ENCODE results near the gene CCSAP.
A peak's percentile ranks its signal among the peaks of the same experiment; 100 is the strongest.
"Not testable (repeated sequence)": the region's sequence is repeated elsewhere in the genome, so short reads cannot be mapped to it uniquely, and the experiment has no call there.

The CCSAP gene

DNA sequence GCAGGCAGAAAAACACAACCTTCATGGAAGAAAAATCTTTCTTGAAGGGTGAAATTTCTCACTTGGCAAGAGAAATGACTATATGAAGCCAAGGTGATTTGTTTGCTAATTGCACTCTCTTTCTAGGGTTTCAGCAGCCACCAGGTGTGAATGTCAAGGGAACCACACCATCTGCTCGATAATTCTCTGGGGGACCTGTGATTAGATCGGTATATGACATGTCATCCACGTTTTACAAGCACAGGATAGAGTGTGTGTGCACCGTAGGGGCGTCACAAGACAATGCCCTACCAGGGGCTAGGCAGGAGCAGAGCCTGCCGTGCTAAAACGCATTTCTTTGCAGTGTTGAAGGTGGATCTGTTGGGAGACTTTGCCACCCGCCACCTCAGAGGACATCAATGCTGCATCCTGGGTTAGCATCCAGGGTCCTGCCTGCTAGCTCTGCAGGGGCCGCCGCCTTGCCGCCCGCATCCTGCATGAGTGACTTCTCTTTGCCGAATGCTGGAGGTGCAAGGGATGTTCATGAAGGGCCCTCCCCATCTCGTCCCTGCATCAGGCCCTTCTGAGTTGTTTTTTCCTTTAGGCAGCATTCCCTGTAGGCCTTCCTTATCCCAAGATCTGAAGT, 37.8 kb upstream of the CCSAP start:
- Histone ChIP-seq H3K4me3 (no peak overlapping the region), H3K27me3 (no peaks in the 10 kb centered on the region), H3K9me3 (replicated peaks in 1 of 11) (no peaks in the 10 kb centered on the region), H4K20me1 (no peaks in the 10 kb centered on the region), H3K4me2 (peak overlapping the region in 6 of 11 experiments; percentile 7 to 55 (median 24); a peak in 7 of 22 replicates), H3K9ac (no peak overlapping the region), H3K27ac (no peak overlapping the region), H3K4me1 (peaks cover 0 to 13% (median 9%) of the 10 kb centered on the region in 10 experiments; a peak in 10 of 20 replicates), H3K36me3 (no peaks in the 10 kb centered on the region)
- no peak for TF ChIP-seq Cebpa-rat (IDR thresholded peaks at IDR 0.05)

DNA sequence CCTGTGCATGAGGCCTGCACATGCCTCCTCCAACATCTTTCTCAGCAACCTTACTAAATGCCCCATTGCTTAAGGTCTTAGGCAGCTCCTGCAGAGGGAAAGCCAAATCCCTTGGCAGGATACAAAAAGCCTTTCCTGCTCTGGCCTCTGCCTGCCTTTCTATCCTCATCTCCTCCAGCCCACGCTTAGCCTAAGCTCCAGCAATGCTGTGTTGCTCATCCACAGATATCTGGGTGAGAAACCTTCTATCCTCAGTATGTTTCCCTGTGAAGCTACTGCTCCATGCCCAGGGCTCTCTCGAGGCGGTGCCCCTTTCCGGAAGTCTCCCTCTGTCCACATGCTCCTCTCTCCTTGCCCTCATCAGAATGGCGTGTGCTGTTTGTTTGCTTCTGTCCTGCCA, 37.0 kb upstream of the CCSAP start:
- Histone ChIP-seq H3K4me3 (no peak overlapping the region), H3K4me2 (no peak overlapping the region)

DNA sequence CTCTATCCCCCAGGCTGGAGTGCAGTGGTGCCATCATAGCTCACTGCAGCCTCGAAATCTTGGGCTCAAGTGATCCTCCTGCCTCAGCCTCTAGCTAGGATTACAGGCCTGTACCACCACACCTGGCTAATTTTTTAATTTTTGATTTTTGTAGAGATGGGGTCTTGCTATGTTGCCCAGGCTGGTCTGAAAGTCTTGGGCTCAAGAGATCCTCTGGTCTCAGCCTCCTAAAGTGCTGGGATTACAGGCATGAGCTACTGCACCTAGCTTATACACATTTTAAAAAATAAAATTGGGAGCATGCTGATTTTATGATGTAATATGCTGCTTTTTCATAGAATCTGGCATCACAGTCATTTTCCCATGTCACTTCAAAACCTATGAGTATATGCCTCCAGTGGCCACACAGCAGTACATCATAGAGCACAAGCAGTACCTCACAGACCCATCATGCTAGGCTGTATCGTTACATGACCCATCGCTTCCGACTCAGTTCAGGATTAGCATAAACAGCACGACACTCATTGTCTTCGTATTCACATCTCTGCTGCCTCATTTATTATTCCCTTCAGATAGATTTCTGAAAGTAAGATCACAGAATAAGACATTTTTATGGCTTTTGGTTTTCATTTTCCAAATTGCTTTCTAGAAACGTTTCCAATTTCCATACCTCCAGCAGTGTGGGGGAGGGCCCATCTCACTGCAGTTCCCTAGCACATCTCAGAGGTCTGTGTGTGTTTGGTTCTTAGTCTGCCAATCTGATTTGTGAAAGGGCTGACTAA, 35.9 kb upstream of the CCSAP start:
- H3K9ac ChIP-seq = no peak overlapping the region
- no peak for TF ChIP-seq Cebpa-rat (IDR thresholded peaks at IDR 0.05)
- H3K9me3 ChIP-seq (replicated peaks in 1 of 11) = no peaks in the 10 kb centered on the region
- H3K27ac ChIP-seq = no peak overlapping the region
- H3K36me3 ChIP-seq = no peaks in the 10 kb centered on the region
- no peaks in the 10 kb centered on the region for H4K20me1 ChIP-seq
- peaks cover 0 to 13% (median 10%) of the 10 kb centered on the region in 10 experiments; a peak in 10 of 20 replicates for H3K4me1 ChIP-seq
- H3K4me2 ChIP-seq = no peak overlapping the region
- no peaks in the 10 kb centered on the region for H3K27me3 ChIP-seq
- no peak overlapping the region for H3K4me3 ChIP-seq

More for the DNA sequence above, 37.0 kb upstream of the CCSAP start:
- Histone ChIP-seq H3K27ac (no peak overlapping the region), H3K27me3 (no peaks in the 10 kb centered on the region), H3K9me3 (replicated peaks in 1 of 11) (no peaks in the 10 kb centered on the region), H3K9ac (no peak overlapping the region), H3K36me3 (no peaks in the 10 kb centered on the region), H3K4me1 (peaks cover 0 to 13% (median 9%) of the 10 kb centered on the region in 10 experiments; a peak in 10 of 20 replicates), H4K20me1 (no peaks in the 10 kb centered on the region)
- no peak for TF ChIP-seq Cebpa-rat (IDR thresholded peaks at IDR 0.05)

DNA sequence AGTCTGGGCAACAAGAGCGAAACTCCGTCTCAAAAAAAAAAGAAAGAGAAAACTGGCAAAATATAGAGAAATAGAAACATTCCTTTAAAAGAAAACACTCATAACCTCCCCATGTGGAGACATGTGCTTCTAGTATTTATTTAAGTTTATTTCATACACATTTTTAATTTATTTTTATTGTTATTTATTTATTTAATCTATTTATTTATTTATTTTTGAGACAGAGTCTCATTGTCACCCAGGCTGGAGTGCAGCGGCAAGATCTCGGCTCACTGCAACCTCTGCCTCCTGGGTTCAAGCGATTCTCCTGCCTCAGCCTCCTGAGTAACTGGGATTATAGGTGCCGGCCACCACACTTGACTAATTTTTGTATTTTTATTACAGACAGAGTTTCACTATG, 35.2 kb upstream of the CCSAP start:
- H3K27me3 ChIP-seq; H3K36me3 ChIP-seq; H3K9ac ChIP-seq; H3K27ac ChIP-seq; H3K9me3 ChIP-seq (replicated peaks in 1 of 11); H3K4me2 ChIP-seq; H4K20me1 ChIP-seq; H3K4me3 ChIP-seq: not testable (repeated sequence)
- peaks cover 0 to 19% (median 15%) of the 10 kb centered on the region in 10 experiments; a peak in 11 of 20 replicates for H3K4me1 ChIP-seq

DNA sequence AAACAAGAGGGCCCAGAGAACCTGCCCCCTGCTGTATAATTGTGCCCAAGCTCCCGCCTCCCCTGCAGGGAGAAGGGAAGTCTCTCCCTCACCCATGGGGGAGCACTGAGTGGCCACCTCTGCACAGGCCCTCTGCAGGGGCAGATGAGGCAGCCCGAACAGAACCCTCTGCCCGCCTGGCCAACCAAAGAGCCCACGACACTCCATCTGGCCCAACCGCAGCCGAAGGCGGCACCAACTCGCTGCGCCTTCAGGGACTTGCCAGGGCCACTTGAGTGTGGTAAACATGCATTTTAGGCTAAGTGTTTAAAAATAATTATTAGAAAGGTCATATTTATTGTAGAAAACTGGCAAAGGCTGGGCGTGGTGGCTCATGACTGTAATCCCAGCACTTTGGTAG, 34.6 kb upstream of the CCSAP start:
- Histone ChIP-seq H3K4me1 (peaks cover 0 to 25% (median 21%) of the 10 kb centered on the region in 10 experiments; a peak in 12 of 20 replicates), H3K9ac (no peak overlapping the region), H3K9me3 (replicated peaks in 1 of 11) (no peaks in the 10 kb centered on the region), H3K27me3 (no peaks in the 10 kb centered on the region), H3K36me3 (no peaks in the 10 kb centered on the region), H3K4me3 (no peak overlapping the region), H3K27ac (no peak overlapping the region), H3K4me2 (no peak overlapping the region), H4K20me1 (no peaks in the 10 kb centered on the region)
- TF ChIP-seq Cebpa-rat (IDR thresholded peaks at IDR 0.05) = no peak

DNA sequence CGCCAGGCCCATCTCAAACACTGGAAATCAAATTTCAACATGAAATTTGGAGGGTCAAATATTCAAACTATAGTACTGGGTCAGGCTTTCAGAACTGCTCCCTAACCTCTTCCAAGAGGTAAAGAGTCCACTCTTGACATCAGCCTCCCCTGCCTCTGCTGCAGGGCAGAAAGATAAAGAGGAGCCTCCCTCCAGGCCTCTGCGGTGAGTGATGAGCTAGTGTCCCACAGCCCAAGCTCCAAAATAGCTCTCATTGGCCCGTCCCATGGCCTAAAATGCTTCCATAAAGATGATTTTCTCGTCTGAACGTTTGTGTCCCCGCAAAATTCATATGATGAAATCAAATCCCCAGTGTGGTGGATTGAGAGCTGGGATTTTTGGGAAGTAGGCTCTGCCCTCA, 33.7 kb upstream of the CCSAP start:
- no peak overlapping the region for H3K4me3 ChIP-seq
- H3K9ac ChIP-seq = no peak overlapping the region
- H3K27ac ChIP-seq = no peak overlapping the region
- no peaks in the 10 kb centered on the region for H3K27me3 ChIP-seq
- H3K4me2 ChIP-seq = no peak overlapping the region
- no peaks in the 10 kb centered on the region for H3K36me3 ChIP-seq
- peaks cover 0 to 34% (median 30%) of the 10 kb centered on the region in 10 experiments; a peak in 15 of 20 replicates for H3K4me1 ChIP-seq
- no peak for TF ChIP-seq Cebpa-rat (IDR thresholded peaks at IDR 0.05)
- H4K20me1 ChIP-seq = no peaks in the 10 kb centered on the region
- H3K9me3 ChIP-seq (replicated peaks in 1 of 11) = no peaks in the 10 kb centered on the region

DNA sequence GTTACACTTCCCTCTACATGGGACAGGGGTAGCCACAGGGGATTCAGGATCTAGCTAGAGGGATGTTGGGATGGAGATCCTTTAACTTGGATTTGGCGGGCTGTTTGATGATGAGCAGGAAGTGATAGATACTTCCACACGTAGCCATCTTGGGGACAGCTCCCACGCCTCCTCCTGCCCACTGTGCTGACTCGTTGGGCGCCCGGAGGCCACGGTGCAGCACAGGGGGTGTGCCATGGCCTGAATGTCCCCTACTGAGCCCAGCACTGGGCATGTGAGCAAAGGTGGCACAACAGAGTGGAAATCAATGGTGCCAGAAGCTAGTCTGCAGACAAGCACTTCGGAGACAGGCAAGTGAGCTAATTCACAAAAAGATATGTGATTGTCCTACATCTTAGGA, 31.6 kb upstream of the CCSAP start:
- no peak for TF ChIP-seq Cebpa-rat (IDR thresholded peaks at IDR 0.05)
- no peaks in the 10 kb centered on the region for H3K36me3 ChIP-seq
- H3K4me1 ChIP-seq = peaks cover 11 to 43% (median 37%) of the 10 kb centered on the region in 10 experiments
- peaks cover 0 to 11% (median 0%) of the 10 kb centered on the region in 11 experiments; a peak in 1 of 22 replicates for H3K27me3 ChIP-seq
- H3K9ac ChIP-seq = no peak overlapping the region
- no peak overlapping the region for H3K27ac ChIP-seq
- no peaks in the 10 kb centered on the region for H3K9me3 ChIP-seq (replicated peaks in 1 of 11)
- no peaks in the 10 kb centered on the region for H4K20me1 ChIP-seq
- H3K4me2 ChIP-seq = no peak overlapping the region
- no peak overlapping the region for H3K4me3 ChIP-seq

DNA sequence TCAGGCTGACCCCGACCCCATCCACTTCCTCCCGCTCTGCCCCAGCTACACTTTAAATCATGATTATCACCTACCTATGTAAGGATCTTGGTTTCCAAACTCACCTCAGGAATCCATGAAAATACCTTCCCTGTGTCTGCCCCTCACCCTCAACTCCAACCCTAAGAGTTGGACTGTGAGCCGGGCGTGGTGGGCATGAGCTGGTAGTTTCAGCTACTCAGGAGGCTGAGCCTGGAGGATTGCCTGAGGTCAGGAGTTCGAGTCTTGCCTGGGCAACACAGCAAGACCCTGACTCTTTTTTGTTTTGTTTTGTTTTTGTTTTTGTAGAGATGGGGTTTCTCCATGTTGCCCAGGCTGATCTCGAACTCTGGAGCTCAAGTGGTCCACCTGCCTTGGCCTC, 30.5 kb upstream of the CCSAP start:
- Histone ChIP-seq H4K20me1 (no peaks in the 10 kb centered on the region), H3K4me2 (peak overlapping the region in 7 of 11 experiments; percentile 16 to 81 (median 81); a peak in 12 of 22 replicates), H3K27me3 (peaks cover 0 to 11% (median 0%) of the 10 kb centered on the region in 11 experiments; a peak in 1 of 22 replicates), H3K36me3 (no peaks in the 10 kb centered on the region), H3K9ac (no peak overlapping the region), H3K27ac (no peak overlapping the region), H3K9me3 (replicated peaks in 1 of 11) (no peaks in the 10 kb centered on the region), H3K4me1 (peaks cover 11 to 52% (median 41%) of the 10 kb centered on the region in 10 experiments), H3K4me3 (no peak overlapping the region)
- no peak for TF ChIP-seq Cebpa-rat (IDR thresholded peaks at IDR 0.05)

DNA sequence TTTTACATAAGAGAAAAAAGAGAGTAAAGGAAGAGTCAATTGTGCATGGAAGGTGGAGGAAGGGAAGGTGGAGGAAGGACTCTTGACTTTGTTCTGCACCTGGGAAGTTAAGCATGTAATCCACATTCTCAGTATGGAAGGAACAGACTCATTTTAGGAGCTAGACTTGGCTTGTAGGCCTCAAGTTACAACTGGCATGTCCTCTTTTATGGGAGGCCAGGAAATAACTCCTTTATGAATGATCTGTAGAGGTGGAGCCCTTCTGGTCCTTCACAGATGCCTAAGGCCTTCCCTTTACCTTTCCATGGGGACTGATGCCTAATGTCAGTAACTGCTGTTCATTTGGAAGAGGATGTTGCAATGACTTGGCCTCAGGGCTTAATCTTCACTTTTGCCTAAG, 29.4 kb upstream of the CCSAP start:
- Histone ChIP-seq H3K4me1 (peaks cover 11 to 57% (median 43%) of the 10 kb centered on the region in 10 experiments), H3K4me2 (peak overlapping the region in 8 of 11 experiments; percentile 74 to 81 (median 81); a peak in 14 of 22 replicates), H4K20me1 (no peaks in the 10 kb centered on the region), H3K27me3 (peaks cover 0 to 11% (median 0%) of the 10 kb centered on the region in 11 experiments; a peak in 1 of 22 replicates), H3K9ac (no peak overlapping the region), H3K27ac (no peak overlapping the region), H3K9me3 (replicated peaks in 1 of 11) (0 out of 22 replicates have a peak, but pooled peaks cover 0 to under 1% (median 0%) of the 10 kb centered on the region in 11 experiments), H3K4me3 (no peak overlapping the region), H3K36me3 (no peaks in the 10 kb centered on the region)
- TF ChIP-seq Cebpa-rat (IDR thresholded peaks at IDR 0.05) = 0 out of 22 replicates have a peak, but pooled peaks of 1 of the 11 experiments have one; percentile 21

All from BLaER1 treated with 17β-estradiol and CSF1 and Interleukin-3, amounts not matched to agents 10 nM and 100 nM (cell line).